Right renal pelvis (tissue), 4 donors: ENCODE measurements around the gene MYL6. TPM values are rescaled to one million over a fixed set of nuclear protein-coding genes. Genes with fewer than 3 reads are reported as not detected.
"Not testable (repeated sequence)": the region's sequence is repeated elsewhere in the genome, so short reads cannot be mapped to it uniquely, and the experiment has no call there.

Source experiments
- DNase-seq, 4 donors: peaks; one replicate each; pipeline ENCODE4 v3.0.0-alpha.2; 2013; ENCODE audit warnings: low read depth in 4 of 4, low spot score in 3 of 4, missing footprints in 1 of 4
- polyA plus RNA-seq, 4 donors: library from polyadenylated mRNA; unstranded; fragments of 120-200 nt; gene quantifications; one replicate each; pipeline ENCODE4 v1.2.1, GENCODE V29; 2013; ENCODE audit not compliant: insufficient read length in 4 of 4

Gene MYL6
- 1,000 to 10,000 TPM; 1,704 to 1,897 (median 1,779) TPM for polyA plus RNA-seq

DNA sequence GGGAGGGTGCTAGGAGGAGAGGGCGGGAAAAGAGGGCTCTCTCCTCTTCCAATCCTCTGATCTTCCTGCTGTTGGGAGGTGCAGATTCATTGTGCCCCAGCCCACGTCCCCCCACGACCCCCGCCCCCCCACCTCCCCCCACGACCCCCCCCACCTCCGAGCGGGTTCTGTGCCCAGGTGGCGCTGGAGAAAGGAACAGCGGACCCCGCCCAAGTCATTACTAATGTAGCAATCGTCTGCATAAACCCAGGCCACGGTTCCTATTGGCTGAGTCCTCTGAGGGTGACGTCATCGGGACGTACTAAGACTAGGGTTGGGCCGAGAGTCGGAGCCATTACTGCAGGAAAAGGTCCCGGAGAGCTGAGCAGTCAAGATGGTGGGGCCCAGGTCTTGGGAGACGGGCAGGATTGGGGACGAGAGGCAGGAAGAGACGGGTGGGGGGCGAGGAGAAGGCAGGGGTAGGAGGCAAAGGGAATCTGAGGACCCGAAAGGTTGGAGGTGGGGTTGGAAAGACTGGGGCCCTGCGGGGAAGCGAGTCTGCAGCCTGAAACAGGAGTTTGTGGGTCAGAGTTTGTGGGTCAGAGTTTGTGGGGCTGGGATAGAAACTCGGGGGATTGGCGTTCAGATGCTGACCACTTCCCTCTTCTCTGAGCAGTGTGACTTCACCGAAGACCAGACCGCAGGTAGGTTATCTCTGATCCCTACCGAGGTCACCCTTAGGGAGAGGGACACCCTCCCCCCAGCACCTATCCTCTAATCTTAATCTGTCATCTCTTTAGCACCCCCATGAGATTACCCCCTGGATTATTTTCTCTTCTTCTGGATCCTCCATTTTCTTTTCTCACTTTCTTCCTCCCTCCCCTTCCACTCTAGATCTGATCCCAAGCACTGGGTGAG, at the start of gene MYL6:
MYL6 (plus strand) TSS at position 331 of the 897 bp plus-strand sequence; CDS start at position 374, 43 bp downstream.
- peak; percentile 95 to 98 (median 98) for DNase-seq

GRCh38 chr12:56110571-56110970, 47.6 kb upstream of the MYL6 start:
- DNase-seq = no peak

GRCh38 chr12:56114084-56114483, 44.1 kb upstream of the MYL6 start:
- no peak for DNase-seq

DNA sequence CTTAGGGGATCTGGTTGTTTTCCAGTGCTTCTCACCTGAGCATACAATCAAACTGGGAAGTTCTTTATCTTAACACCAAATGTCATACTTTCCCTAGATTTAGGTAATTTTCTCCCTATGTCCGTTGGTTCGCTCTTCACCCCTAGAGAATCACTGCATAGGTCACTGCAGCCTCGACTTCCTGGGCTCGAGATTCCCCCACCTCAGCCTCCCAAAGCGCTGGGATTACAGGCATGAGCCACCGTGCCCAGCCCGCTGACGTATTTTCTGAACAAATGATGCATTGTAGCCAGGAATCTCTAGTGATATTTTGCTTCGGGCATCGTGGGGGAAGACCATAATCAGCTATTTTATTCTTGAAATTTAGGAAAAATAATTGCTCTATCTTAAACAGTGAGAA, 42.8 kb upstream of the MYL6 start:
- no peak for DNase-seq

DNA sequence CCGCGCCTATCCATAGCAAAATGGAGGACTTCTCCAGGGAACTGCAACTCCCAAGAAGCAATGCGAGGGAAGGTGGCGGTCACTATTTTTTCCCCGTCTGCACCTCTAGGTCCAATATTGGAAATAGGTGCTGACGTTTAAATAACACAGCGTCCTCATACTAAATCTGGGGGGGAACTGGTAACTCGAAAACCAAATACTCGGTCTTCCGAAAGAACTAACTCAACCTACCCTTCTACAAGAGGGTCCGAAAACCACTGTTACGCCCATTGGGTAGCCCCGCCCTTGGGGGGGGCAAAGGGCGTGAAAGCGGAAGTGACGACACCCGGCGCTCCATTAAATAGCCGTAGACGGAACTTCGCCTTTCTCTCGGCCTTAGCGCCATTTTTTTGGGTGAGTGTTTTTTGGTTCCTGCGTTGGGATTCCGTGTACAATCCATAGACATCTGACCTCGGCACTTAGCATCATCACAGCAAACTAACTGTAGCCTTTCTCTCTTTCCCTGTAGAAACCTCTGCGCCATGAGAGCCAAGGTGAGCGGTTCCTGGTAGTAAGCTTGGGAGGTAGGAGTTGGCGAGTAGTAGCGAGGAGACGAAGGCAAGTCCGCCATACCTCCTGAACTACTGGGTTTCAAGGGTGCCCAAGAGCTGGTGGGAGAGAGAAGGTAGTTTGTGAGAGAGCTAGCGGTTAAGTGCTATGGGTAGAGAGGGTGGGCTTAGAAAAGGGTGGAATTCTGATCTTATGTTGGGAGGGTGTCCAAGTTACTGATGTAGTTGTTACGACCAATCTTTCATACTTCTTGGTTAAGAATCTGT, 41.7 kb upstream of the MYL6 start, which contains the start of gene RPL41:
RPL41 (plus strand) TSS at position 367 of the 815 bp plus-strand sequence.
- DNase-seq = peak; percentile 94 to 99 (median 98)

- not testable (repeated sequence) for DNase-seq
Measured at GRCh38 chr12:56117082-56117706, 41.0 kb upstream of the MYL6 start.

DNA sequence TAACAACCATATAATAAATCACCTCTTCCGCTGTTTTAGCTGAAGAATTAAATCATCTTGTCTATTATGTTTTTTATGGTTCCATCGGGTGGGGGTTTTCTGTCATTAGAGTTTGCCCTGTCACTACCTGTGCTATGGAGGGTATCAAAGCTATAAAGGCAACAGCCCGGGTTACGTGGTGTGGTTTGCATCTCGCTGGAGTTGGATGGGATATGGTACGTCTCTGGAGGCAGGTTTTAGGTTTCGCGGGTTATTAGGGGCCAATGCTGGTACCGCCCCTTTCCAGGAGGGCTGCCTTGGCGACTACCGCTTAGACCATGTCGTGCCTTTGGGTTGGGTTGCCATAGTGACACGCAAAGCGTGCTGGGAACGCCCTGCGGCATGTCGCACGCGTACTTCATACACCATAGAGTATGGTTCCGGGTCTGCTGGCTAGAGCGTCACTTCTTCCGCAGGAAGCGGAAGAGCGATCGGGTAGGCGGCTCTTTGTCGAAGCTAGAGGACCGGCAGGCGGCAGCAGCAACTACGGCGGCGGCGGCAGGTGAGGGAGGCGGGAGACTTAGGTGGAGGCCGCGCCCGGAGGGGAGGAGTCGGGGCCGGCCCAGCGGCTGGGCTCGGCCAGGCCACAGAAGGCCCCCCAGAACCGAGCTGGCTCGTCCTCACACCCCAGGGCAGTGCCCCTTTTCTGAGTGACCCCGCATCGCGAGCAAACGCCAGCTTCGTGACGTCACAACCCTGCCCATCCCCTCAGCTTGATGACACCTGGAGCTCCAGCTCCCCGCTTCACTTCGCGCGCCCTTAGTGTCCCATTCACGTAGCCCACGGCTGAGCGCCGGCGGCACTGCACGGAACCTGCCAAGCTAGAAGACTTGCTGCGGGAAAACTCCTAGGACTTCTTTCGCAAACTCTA, 40.1 kb upstream of the MYL6 start, which contains the start of gene ZC3H10:
ZC3H10 (plus strand) TSS at position 489 of the 910 bp plus-strand sequence. CDS start 2,297 bp downstream, outside the sequence.
- DNase-seq = peak; percentile 96 to 99 (median 98)

- DNase-seq = no peak
Measured at GRCh38 chr12:56118688-56119357, 39.3 kb upstream of the MYL6 start.

DNA sequence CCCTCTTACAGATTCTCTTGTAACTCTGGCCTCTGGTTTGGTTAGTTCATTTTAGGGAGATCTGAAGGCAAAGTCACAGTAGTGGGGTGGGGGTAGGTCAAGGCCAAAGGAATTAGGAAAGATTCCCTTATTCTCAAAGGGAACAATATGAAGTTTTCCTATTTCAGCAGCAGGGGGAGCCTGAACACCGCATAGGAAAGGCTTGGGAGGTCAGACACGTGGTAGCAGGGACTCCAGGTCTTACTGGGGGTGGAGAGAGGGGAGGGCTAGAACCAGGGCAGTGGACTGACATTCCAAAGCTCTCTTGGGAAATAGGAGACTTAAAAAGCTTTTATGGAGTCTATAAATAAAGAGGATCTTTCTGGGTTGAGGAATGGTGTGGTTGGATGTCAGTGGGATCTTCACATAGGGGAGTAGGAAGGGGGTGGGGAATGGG, 38.8 kb upstream of the MYL6 start:
- DNase-seq = peak in 1 of 4 donors; percentile 82

DNA sequence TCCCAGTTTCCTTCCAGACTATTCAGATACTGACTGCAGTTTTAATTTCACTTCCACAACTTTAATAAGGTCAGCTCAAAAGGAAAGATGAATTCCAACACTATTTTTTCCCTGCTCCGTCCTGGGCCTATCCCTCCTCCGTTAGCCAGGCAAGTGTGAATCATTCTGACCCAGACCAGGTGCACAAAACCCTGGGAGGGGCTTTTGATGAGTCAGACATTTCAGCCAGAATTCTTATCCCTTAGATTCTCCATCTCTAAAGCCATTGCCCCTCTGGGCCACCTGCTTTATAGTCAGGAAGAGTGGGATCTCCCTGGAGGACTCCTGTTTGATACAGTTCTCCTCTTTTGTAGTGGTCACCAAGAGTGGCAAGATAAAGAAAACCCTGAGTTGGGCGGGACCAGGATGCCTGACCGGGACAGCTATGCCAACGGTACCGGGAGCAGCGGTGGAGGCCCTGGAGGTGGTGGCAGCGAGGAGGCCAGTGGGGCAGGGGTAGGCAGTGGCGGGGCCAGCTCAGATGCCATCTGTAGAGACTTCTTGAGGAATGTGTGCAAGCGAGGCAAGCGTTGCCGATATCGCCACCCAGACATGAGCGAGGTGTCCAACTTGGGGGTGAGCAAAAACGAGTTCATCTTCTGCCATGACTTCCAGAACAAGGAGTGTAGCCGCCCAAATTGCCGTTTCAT, 37.9 kb upstream of the MYL6 start:
- DNase-seq = no peak

DNA sequence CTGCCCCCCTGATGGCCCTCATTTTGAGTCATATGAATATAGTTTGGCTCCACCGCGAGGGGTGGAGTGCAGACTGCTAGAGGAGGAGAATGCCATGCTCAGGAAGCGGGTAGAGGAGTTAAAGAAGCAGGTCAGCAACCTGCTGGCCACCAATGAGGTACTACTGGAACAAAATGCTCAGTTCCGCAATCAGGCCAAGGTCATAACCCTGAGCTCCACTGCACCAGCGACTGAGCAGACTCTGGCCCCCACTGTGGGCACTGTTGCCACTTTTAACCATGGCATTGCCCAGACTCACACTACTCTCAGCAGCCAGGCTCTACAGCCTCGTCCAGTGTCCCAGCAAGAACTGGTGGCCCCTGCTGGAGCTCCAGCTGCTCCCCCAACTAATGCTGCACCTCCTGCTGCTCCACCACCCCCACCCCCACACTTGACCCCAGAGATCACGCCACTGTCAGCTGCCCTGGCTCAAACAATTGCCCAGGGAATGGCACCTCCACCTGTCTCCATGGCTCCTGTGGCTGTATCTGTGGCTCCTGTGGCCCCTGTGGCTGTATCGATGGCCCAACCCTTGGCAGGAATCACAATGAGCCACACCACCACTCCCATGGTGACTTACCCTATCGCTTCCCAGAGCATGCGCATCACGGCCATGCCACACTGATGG, 36.8 kb upstream of the MYL6 start:
- DNase-seq = no peak

DNA sequence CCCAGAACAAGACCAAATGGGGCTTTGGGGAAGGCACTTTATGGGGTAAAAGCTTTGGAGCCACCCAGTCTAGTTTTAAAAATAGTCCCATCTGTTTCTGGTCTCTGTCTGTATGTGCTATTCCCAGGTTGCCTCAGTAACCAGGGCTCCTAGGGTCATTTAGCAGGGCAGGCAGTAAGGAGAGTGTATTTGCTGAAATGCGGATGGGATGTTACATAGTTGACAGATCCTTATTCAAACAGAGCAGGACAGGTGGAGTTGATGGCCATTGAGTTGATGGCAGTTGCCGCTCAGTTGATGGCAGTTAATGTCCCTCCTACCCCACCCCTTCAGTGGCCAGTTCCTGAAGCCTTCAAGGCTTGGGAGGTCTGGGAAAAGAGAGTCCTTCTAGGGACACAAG, 35.5 kb upstream of the MYL6 start:
- DNase-seq = no peak

- DNase-seq = no peak
Measured at GRCh38 chr12:56124133-56124532, 34.0 kb upstream of the MYL6 start.

DNA sequence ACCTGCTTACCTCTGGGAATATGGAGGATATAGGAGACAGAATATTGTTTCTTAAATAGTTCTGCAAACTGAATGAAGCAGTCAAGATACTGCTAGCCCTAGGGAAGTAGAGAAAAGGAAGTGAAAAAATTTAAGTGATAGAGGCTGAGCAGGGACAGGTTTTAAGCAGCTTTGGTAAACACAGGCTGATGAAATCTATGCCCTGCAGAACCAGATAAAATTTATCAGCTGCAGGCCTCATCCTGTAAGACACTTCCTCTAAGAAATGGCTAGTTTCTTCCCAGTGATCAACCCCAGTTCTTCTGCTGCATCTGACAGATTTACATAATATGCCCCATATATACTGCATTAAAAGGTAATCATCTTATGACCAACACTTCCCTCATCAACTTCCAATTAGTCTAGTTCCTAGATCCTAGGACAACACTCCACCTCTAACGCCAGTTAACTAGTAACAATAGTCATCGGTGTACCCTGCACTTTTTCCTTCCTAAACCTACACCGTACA, 31.4 kb upstream of the MYL6 start:
- DNase-seq = no peak

DNA sequence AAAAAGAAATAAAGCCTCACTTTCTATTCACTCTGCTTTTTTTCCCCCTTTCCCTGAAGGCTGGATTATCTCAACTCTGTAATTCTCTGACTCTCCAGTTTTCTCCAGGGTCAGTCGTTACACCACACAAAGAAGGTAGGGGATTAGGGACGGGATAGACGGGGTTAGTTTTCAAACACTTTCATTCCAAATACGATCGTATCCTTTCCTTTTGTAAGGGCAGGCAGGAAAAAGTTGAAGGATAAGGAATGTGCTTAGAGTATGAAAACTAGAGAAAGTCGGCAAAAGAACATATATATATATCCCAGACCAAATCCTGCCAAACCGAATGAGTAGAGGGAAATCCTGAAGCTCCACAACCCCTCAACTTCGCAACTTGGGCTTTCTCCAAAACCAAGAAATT, 30.7 kb upstream of the MYL6 start:
- no peak for DNase-seq

GRCh38 chr12:56127888-56128669, 30.1 kb upstream of the MYL6 start, which contains the start of gene ESYT1:
ESYT1 (plus strand) TSS chr12:56128267; CDS start chr12:56128320, 53 bp downstream.
- DNase-seq = peak; percentile 96 to 100 (median 99)
